Measurements from ENCODE around the gene PYCR2.
"Not testable (repeated sequence)": the region's sequence is repeated elsewhere in the genome, so short reads cannot be mapped to it uniquely, and the experiment has no call there.

The PYCR2 gene

DNA sequence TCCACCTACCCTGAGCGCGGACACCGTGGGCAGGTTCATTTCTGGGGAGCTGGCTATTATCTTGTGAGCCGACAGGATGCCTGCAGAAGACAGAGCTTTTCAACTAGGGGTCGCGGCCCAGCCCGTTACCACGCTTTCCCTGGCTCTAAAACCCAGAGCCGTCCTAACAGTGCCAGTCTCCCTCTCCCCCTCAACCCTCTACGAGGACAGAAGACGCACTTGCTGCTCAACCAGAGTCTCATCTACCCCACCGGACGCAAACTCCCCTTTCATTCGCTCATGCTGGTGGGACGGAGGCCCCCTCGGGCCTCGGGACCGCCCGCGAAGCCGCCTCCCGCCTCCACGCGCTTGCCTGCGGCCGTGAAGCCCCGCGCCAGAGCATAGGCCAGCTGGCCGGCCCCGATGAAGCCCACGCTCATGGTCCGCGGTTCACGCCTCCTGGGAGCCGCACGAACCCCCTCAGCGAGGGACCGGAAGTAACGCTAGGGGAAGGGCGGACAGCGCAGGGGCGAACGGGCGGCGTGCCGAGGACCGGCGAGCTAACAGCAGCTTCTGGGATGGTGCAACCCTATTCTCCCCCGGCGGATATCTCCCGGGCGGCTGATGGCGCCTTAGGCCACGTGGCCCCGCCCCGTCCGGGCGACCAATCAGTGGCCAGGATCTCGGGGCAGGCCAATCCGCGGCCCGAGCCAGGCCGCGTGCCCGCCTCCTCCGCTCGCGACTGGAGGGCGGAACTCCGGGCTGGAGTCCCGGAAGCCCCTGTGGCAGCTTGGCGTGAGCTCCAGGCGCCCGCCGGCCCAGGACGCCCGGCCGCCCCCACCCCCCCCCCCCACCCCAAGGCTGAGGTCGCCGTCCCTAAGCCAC is at the start of gene PYCR2:
Gene PYCR2, minus strand, starts transcription at position 559 of the 864 bp plus-strand sequence. Its CDS starts 140 bp downstream, at position 419.
- DNase-seq: peak; percentile 94

GRCh38 chr1:225973158-225973557 is 49.1 kb upstream of the PYCR2 start:
- DNase-seq: peak; percentile 91

DNA sequence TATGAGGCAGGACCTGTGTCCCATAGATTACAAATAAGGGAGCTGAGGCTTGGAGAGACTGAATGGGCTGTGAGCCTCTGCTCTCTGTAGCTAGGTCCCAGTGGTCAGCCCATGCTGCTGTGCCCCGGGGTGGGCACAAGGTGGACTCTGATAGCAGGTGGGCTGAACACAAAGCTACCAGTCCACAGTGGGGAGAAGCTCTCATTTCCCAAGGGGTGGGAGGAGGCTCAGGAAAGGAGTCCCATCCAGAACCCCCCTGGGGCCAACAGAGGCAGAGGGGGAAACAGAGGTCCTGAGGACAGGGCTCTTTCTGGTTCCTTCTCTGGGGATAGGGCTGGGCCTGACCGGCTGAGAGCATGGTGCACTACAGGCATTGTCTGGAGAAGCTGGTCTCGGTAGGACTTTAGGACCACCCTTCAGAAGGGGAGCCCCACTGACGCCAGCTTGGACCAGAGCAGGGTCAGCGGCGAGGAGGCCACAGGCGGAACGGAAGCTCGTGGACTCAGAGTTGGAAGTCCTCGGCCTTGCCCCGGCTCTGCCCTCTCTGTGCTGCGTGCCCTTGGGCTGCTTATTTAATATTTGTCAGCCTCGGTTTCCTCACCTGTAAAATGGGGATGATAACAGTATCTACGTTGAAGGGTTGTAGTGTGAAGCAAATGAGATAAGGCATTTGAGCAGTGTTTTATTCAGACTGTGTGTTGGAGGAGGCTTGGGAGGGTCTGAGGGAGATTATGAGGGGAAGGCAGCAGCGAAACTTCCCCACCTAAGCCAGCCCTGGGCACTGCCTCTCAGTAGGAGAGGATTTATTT is 48.5 kb upstream of the PYCR2 start:
- DNase-seq: no peak

DNA sequence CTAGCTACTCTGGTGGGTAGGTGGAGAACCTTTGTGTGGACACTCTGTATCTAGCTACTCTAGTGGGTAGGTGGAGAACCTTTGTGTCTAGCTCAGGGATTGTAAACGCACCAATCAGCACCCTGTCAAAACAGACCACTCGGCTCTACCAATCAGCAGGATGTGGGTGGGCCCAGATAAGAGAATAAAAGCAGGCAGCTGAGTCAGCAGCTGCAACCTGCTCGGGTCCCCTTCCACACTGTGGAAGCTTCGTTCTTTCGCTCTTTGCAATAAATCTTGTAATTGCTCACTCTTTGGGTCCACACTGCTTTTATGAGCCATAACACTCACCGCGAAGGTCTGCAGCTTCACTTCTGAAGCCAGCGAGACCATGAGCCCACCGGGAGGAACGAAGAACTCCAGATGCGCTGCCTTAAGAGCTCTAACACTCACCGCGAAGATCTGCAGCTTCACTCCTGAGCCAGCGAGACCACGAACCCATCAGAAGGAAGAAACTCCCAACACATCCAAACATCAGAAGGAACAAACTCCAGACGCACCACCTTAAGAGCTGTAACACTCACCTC is 46.6 kb upstream of the PYCR2 start:
- not testable (repeated sequence) for DNase-seq

- not testable (repeated sequence) for DNase-seq
These were observed 45.7 kb upstream of the PYCR2 start for GRCh38 chr1:225969751-225970150.

DNA sequence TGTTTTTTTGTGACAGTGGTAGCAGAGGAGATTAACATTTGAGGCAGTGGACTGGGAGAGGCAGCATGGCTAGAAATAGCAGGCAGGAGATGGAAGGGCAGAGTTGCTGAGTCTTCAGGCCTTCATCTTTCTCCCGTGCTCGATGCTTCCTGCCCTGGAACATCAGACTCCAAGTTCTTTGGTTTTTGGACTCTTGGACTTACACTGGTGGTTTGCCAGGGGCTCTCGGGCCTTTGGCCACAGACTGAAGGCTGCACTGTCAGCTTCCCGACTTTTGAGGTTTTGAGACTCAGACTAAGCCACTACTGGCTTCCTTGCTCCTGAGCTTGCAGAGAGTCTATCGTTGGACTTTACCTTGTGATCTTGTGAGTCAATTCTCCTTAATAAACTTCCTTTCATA is 41.2 kb upstream of the PYCR2 start:
- no peak for DNase-seq

GRCh38 chr1:225963735-225964530 is 39.9 kb upstream of the PYCR2 start:
- no peak for DNase-seq

DNA sequence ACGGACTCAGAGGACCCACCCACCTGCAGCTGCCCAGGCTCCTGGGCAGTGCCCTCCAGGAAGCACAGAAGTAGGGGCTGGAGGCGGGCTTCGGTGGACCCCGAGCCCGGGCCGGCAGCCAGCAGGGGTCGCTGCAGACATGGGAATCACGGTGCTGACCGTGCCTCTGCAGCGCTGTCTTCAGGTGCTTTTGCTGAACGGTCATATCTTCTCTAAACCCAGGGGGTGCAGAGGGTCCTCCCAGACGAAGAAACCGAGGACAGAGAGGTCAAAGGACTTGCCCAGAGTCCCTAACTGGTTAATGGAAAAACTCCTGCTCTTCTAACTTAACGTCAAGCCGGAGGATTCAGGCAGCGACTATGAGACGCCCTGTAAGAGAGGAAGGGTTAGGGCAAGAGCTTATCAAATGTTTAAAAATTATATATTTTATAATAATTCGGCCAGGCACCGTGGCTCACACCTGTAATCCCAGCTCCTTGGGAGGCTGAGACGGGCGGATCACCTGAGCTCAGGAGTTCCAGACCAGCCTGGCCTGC is 38.5 kb upstream of the PYCR2 start:
- no peak for DNase-seq

DNA sequence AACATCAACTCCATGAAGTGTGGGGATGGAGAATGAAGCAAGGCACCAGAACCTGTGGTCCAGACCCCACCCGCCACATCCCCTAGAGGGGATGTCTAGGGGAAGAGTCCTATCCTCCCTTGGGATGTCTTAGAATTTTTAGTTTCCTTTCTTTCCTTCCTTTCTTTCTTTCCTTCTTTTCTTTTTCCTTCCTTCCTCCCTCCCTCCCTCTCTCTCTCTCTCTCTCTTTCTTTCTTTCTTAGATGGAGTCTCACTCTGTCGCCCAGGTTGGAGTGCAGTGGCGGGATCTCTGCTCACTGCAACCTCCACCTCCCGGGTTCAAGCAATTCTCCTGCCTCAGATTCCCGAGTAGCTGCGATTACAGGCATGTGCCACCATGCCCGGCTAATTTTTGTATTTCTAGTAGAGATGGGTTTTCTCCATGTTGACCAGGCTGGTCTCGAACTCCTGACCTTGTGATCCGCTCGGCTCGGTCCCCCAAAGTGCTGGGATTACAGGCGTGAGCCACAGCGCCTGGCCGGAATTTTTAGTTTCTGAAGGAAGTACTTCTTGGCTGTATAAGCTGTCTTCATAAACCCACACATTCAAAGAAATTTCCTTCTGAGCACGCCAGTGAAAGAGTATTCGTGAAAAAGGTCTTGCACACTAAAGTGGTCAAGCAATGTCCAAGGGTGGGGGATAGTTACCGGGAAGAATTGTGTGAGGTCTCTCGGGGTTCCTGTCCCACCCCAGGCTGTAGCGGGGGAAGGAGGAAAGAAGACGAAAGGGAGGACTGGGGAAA is 37.8 kb upstream of the PYCR2 start:
- DNase-seq: no peak

- DNase-seq: no peak
These were observed 34.0 kb upstream of the PYCR2 start for GRCh38 chr1:225958041-225958440.

- DNase-seq: no peak
These were observed 30.7 kb upstream of the PYCR2 start for GRCh38 chr1:225954753-225955152.

GRCh38 chr1:225953315-225953714 is 29.3 kb upstream of the PYCR2 start:
- no peak for DNase-seq

- no peak for DNase-seq
These were observed 27.0 kb upstream of the PYCR2 start for GRCh38 chr1:225950905-225951497.

- DNase-seq: no peak
These were observed 25.0 kb upstream of the PYCR2 start for GRCh38 chr1:225949041-225949440.

DNA sequence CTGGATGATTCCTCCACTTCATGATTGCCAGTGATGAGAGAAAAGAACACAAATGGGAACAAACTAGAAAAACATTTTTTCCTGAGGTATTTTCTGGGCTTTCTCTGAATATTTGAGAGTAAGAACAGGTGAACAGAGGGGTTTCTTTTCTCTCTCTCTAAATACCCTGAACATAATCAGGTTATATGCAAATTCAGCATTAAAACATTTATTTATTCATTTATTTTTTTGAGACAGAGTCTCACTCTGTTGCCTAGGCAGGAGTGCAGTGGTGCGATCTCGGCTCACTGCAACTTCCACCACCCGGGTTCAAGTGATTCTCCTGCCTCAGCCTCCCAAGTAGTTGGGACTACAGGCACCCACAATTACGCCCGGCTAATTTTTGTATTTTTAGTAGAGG is 22.8 kb upstream of the PYCR2 start:
- DNase-seq: no peak

DNA sequence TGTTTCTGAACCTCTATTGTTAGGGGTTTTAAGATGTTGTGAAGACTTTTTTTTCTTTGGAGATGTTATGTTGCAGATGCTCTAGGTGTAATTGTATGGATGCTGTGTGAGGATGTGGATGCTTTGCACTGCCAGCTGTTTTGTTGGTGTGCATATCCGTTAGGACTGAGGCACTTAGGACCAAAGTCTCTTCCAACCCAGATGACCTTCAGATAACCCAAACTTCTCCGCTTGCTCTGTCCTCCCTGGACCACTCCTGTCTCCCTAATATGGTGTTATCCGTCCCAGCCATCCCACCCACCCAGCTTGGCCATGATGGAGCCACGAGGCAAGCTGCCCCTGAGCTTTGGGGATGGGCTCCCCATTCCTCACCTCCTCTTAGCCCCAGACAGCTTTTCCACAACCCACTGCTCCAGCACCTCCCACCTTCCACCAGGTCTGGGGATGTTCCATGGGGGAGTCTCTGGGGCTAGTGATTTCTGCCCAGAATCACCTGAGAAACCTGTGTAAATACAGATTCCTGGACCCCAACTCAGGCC is 22.1 kb upstream of the PYCR2 start:
- DNase-seq: no peak

DNA sequence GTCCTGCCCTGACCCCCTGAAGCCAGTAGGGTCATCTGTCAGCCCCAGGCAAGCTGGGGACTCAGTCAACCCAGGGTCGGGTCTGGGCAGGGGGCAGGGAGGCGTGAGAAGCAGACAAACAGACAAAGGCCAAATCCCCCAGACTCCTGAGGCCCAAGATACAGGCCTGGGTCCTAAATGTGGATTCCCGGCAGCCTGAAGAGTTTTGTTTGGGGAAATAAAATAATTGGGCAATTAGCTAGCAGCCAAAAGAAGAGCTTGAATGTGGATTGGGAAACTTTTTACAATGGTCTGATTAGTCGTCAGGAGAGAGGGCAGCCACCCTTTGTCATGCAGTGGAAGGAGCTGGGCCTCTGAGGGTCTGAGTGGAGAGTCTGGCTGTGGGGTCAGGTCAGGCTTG is 21.5 kb upstream of the PYCR2 start:
- no peak for DNase-seq

- no peak for DNase-seq
These were observed 20.9 kb upstream of the PYCR2 start for GRCh38 chr1:225944951-225945350.

- no peak for DNase-seq
These were observed 20.3 kb upstream of the PYCR2 start for GRCh38 chr1:225944387-225944786.

- no peak for DNase-seq
These were observed 19.5 kb upstream of the PYCR2 start for GRCh38 chr1:225943582-225943981.

DNA sequence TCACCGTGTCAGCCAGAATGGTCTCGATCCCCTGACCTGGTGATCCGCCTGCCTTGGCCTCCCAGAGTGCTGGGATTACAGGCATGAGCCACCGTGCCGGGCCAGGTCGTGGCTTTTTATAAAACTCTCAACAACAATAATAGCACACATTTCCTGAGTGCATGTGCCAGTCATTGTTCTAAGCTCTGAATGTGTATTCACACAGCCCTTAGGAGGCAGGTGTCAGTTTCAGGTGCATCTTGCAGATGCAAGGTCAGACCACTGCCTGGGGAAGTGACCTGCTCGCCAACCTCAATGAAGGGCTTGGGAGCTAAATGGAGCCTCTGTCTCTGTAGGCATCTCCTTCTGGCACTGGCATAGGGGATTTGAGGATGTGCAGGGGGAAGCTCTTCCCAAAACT is 18.5 kb upstream of the PYCR2 start:
- DNase-seq: no peak
